Activated CD8-positive, alpha-beta T cell treated with anti-CD3 and anti-CD28 coated beads for 36 hours (primary cell): ENCODE measurements around the gene SYNDIG1L. TPM values are rescaled to one million over a fixed set of nuclear protein-coding genes. Genes with fewer than 3 reads are reported as not detected.

Experiments
- ATAC-seq: fragments of 200-7000 bp; cut with Tn5 transposase; one replicate; pipeline ENCODE4 v1.10.0; 2021; ENCODE audit warnings: mild to moderate bottlenecking, moderate library complexity
- CTCF ChIA-PET: fragments of 350-600 bp; sonication (Branson Sonifier 250); formaldehyde crosslinking; loops from one replicate; lab custom pipeline; 2021; ENCODE audit warnings: antibody characterized with exemption; lab: Charles Lee
- POLR2A ChIA-PET: fragments of 350-600 bp; sonication (Branson Sonifier 250); formaldehyde crosslinking; loops from one replicate; lab custom pipeline; 2021; ENCODE audit warnings: antibody characterized with exemption; lab: Charles Lee
- DNase-seq: peaks from one replicate; pipeline ENCODE4 v3.0.0-alpha.2; 2020
- H3K27ac Mint-ChIP-seq: one replicate; pipeline ENCODE4 v1.8.0; 2021; ENCODE audit warnings: mild to moderate bottlenecking, mixed read lengths
- H3K27me3 Mint-ChIP-seq: one replicate; pipeline ENCODE4 v1.8.0; 2021; ENCODE audit warnings: mixed read lengths
- H3K36me3 Mint-ChIP-seq: one replicate; pipeline ENCODE4 v1.8.0; 2021; ENCODE audit warnings: low read depth, mixed read lengths
- H3K4me1 Mint-ChIP-seq: one replicate; pipeline ENCODE4 v1.8.0; 2021; ENCODE audit warnings: low read depth, mixed read lengths
- H3K4me3 Mint-ChIP-seq: one replicate; pipeline ENCODE4 v1.8.0; 2021; ENCODE audit warnings: mild to moderate bottlenecking, moderate library complexity, mixed read lengths
- H3K9me3 Mint-ChIP-seq: one replicate; pipeline ENCODE4 v1.8.0; 2021; ENCODE audit warnings: mixed read lengths
- CTCF ChIP-seq: fragments of 200-600 bp; IDR thresholded peaks from one replicate; pipeline ENCODE4 v1.8.0; 2022; ENCODE audit warnings: antibody characterized with exemption, mild to moderate bottlenecking
- intact Hi-C: fragments of 100-400 bp; cut with micrococcal nuclease; formaldehyde crosslinking; loops from one replicate; pipeline ENCODE4 v1.10.0; 2022
- total RNA-seq, 2 experiments: library from RNA; stranded (reverse); gene quantifications; one replicate each; pipeline ENCODE4 v1.2.3, GENCODE V29; 2021

Gene SYNDIG1L
- total RNA-seq, 2 experiments from 2014 or later = not detected

GRCh38 chr14:74444866-74445265 lies 18.9 kb upstream of the SYNDIG1L start:
- intact Hi-C loops = no loop called here
- Mint-ChIP-seq H3K27me3 (peaks cover 12% of the 10 kb centered on the region), H3K4me1 (no peaks in the 10 kb centered on the region), H3K4me3 (no peak overlapping the region), H3K36me3 (no peaks in the 10 kb centered on the region), H3K9me3 (no peaks in the 10 kb centered on the region), H3K27ac (no peak overlapping the region)
- ChIA-PET CTCF (no interaction called here), POLR2A (no interaction called here)
- TF ChIP-seq CTCF = no peak
- DNase-seq (no peak), ATAC-seq (no peak)

GRCh38 chr14:74442757-74443156 lies 16.7 kb upstream of the SYNDIG1L start:
- intact Hi-C loops = no loop called here
- no peak for TF ChIP-seq CTCF
- ChIA-PET POLR2A (interaction anchor here (0.6 kb wide), 1 partner anchor 16 kb away, joined by 3 read pairs; no protein-coding TSS in a partner anchor), CTCF (interaction anchor here (1.0 to 1.6 kb wide), 2 partner anchors 10 to 26 kb away, joined by 3 read pairs; no protein-coding TSS in a partner anchor)
- Mint-ChIP-seq H3K4me3 (no peak overlapping the region), H3K9me3 (no peaks in the 10 kb centered on the region), H3K4me1 (no peaks in the 10 kb centered on the region), H3K27me3 (peaks cover 15% of the 10 kb centered on the region), H3K27ac (no peak overlapping the region), H3K36me3 (no peaks in the 10 kb centered on the region)
- DNase-seq (no peak), ATAC-seq (no peak)

GRCh38 chr14:74441113-74441512 lies 15.1 kb upstream of the SYNDIG1L start:
- no peak overlapping the region for H3K4me3 Mint-ChIP-seq
- peaks cover 20% of the 10 kb centered on the region for H3K27me3 Mint-ChIP-seq
- ATAC-seq = no peak
- no peaks in the 10 kb centered on the region for H3K4me1 Mint-ChIP-seq
- H3K36me3 Mint-ChIP-seq = no peaks in the 10 kb centered on the region
- no peak for TF ChIP-seq CTCF
- intact Hi-C loops = no loop called here
- CTCF ChIA-PET = interaction anchor here (1.1 to 1.2 kb wide), 2 partner anchors 10 to 171 kb away, joined by 3 to 5 read pairs; partner anchors contain the start of gene LTBP2
- POLR2A ChIA-PET = interaction anchor here (0.7 kb wide), 1 partner anchor 85 kb away, joined by 3 read pairs; no protein-coding TSS in a partner anchor
- H3K9me3 Mint-ChIP-seq = no peaks in the 10 kb centered on the region
- no peak for DNase-seq
- no peak overlapping the region for H3K27ac Mint-ChIP-seq

GRCh38 chr14:74438351-74438915 lies 12.4 kb upstream of the SYNDIG1L start:
- TF ChIP-seq CTCF = no peak
- H3K27ac Mint-ChIP-seq = no peak overlapping the region
- H3K4me1 Mint-ChIP-seq = no peaks in the 10 kb centered on the region
- no peaks in the 10 kb centered on the region for H3K36me3 Mint-ChIP-seq
- intact Hi-C loops = no loop called here
- no peak overlapping the region for H3K4me3 Mint-ChIP-seq
- DNase-seq = no peak
- ATAC-seq = no peak
- ChIA-PET POLR2A (no interaction called here), CTCF (interaction anchor here (0.7 kb wide), 1 partner anchor 21 kb away, joined by 3 read pairs; no protein-coding TSS in a partner anchor)
- H3K9me3 Mint-ChIP-seq = no peaks in the 10 kb centered on the region
- peaks cover 20% of the 10 kb centered on the region for H3K27me3 Mint-ChIP-seq

- POLR2A ChIA-PET = no interaction called here
- no peaks in the 10 kb centered on the region for H3K9me3 Mint-ChIP-seq
Measured at GRCh38 chr14:74437496-74438053, 11.6 kb upstream of the SYNDIG1L start.

More at GRCh38 chr14:74437496-74438053, 11.6 kb upstream of the SYNDIG1L start:
- no peaks in the 10 kb centered on the region for H3K4me1 Mint-ChIP-seq
- intact Hi-C loops = no loop called here
- no peaks in the 10 kb centered on the region for H3K36me3 Mint-ChIP-seq
- peaks cover 20% of the 10 kb centered on the region for H3K27me3 Mint-ChIP-seq
- CTCF ChIA-PET = interaction anchor here (0.6 kb wide), 1 partner anchor 246 kb away, joined by 3 read pairs; no protein-coding TSS in a partner anchor
- no peak overlapping the region for H3K27ac Mint-ChIP-seq
- TF ChIP-seq CTCF = no peak
- no peak overlapping the region for H3K4me3 Mint-ChIP-seq
- DNase-seq (no peak), ATAC-seq (no peak)
